HG03095 (cell line): ENCODE results near the gene KCNJ1.

Experiments
- ATAC-seq: cut with Tn5 transposase; IDR thresholded peaks from one replicate; pipeline ENCODE4 v1.9.1; 2021; ENCODE audit warnings: moderate library complexity; ENCODE audit not compliant: unreplicated experiment

Gene KCNJ1

DNA sequence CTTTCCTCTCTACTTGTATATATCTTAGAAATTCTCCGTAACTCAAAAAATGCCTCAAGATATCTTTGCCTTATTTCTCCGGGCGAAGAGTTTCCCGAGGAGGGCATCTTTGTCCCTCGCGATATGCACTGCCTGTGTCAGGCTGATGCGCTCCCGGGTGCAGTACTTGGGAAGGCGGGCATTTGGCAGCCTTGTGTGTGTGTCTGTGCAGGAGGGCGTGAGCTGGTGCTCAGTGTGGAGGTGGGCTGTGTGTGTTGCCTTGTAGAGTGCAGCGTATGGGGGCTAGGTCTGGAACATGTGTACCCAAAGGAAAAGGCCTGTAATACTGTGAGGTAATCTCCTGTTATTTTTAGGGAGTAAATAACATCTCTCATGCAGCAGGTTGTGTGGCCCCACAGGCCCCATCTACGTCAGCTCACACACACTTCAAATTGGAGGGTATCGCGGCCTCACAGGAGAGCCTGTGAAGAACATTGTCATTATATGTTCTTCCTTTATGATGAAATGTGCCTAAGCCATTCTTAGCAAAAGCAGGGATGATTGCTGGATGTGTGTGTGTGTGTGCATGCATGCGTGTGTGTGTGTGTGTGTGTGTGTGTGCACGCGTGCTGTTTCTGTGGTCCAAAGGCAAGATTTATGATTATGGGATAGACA is 77.5 kb downstream of the KCNJ1 start:
- ATAC-seq, result no peak
